DND-41 (cell line): ENCODE results near the gene AURKB.
"Not testable (repeated sequence)": the region's sequence is repeated elsewhere in the genome, so short reads cannot be mapped to it uniquely, and the experiment has no call there.

Experiments used
- ATAC-seq: fragments of 200-7000 bp; cut with Tn5 transposase; 3 replicates; pipeline ENCODE4 v1.9.1; 2021; ENCODE audit warnings: low read depth; ENCODE audit not compliant: insufficient read depth
- DNase-seq: peaks from one replicate; pipeline ENCODE4 v3.0.0-alpha.2; 2020
- H2AFZ ChIP-seq: 2 replicates; pipeline ENCODE4 v1.6.0; 2012; ENCODE audit warnings: low read depth, low read length
- H3K27ac ChIP-seq: 2 replicates; pipeline ENCODE4 v1.5.1; 2012; ENCODE audit warnings: low read length, inconsistent platforms
- H3K27me3 ChIP-seq: fragments of 200-600 bp; sonication (generic); 2 replicates; pipeline ENCODE4 v1.6.0; 2012; ENCODE audit warnings: low read length, mild to moderate bottlenecking, inconsistent platforms; ENCODE audit not compliant: insufficient read depth, poor library complexity
- H3K36me3 ChIP-seq: 2 replicates; pipeline ENCODE4 v1.5.1; 2012; ENCODE audit warnings: low read length, inconsistent platforms; ENCODE audit not compliant: insufficient read depth
- H3K4me1 ChIP-seq: 2 replicates; pipeline ENCODE4 v1.5.1; 2012; ENCODE audit warnings: mild to moderate bottlenecking, low read length; ENCODE audit not compliant: insufficient read depth
- H3K4me2 ChIP-seq: 2 replicates; pipeline ENCODE4 v1.6.0; 2012; ENCODE audit warnings: mild to moderate bottlenecking, moderate library complexity, low read length, inconsistent platforms; ENCODE audit not compliant: insufficient read depth
- H3K4me3 ChIP-seq, 2 experiments: fragments of 200-600 bp in 1 of 2; shearing (Covaris generic) in 1 of 2; 2 replicates each; pipeline ENCODE4 v1.5.1; 2012 to 2016; ENCODE audit warnings: inconsistent platforms in 2 of 2, low read length in 2 of 2, mild to moderate bottlenecking in 2 of 2, low read depth in 1 of 2, moderate library complexity in 1 of 2
- H3K79me2 ChIP-seq: 2 replicates; pipeline ENCODE4 v1.6.0; 2012; ENCODE audit warnings: low read length, inconsistent platforms; ENCODE audit not compliant: insufficient read depth
- H3K9ac ChIP-seq: 2 replicates; pipeline ENCODE4 v1.6.0; 2012; ENCODE audit warnings: low read depth, mild to moderate bottlenecking, inconsistent platforms, low read length, moderate library complexity
- H3K9me3 ChIP-seq: 2 replicates; pipeline ENCODE4 v1.5.1; 2012; ENCODE audit warnings: low read length, moderate library complexity, mild to moderate bottlenecking, inconsistent platforms; ENCODE audit not compliant: insufficient read depth, severe bottlenecking
- H4K20me1 ChIP-seq: 2 replicates; pipeline ENCODE4 v1.6.0; 2012; ENCODE audit warnings: low read length; ENCODE audit not compliant: insufficient read depth
- EZH2 ChIP-seq: IDR thresholded peaks from 3 replicates; pipeline ENCODE4 v1.6.1; 2012; ENCODE audit warnings: borderline replicate concordance, low read depth, mild to moderate bottlenecking, moderate library complexity, low read length, inconsistent platforms; ENCODE audit not compliant: severe bottlenecking
- TF ChIP-seq, protein P1 (sequence below): IDR thresholded peaks from 2 replicates; pipeline ENCODE4 v1.5.1; 2012; ENCODE audit warnings: borderline replicate concordance, low read length, moderate library complexity, mild to moderate bottlenecking; ENCODE audit not compliant: poor library complexity, severe bottlenecking; ENCODE audit errors: extremely low read depth

Gene AURKB

GRCh38 chr17:8175795-8176196 lies 34.6 kb downstream of the AURKB start:
- Histone ChIP-seq H3K27me3 (no peaks in the 10 kb centered on the region), H3K4me1 (peaks cover 54% of the 10 kb centered on the region), H3K79me2 (peaks cover 18% of the 10 kb centered on the region), H3K27ac (peak overlapping the region; percentile 81), H3K4me3 (peak overlapping the region; percentile 40 to 78), H3K9me3 (no peaks in the 10 kb centered on the region), H3K36me3 (no peaks in the 10 kb centered on the region; the same call in 1 of the 2 replicates), H2AFZ (peak overlapping the region; percentile 84), H3K9ac (peak overlapping the region; percentile 74), H3K4me2 (peak overlapping the region; percentile 80), H4K20me1 (no peaks in the 10 kb centered on the region)
- peak; percentile 20 for ATAC-seq
- TF ChIP-seq, protein P1, sequence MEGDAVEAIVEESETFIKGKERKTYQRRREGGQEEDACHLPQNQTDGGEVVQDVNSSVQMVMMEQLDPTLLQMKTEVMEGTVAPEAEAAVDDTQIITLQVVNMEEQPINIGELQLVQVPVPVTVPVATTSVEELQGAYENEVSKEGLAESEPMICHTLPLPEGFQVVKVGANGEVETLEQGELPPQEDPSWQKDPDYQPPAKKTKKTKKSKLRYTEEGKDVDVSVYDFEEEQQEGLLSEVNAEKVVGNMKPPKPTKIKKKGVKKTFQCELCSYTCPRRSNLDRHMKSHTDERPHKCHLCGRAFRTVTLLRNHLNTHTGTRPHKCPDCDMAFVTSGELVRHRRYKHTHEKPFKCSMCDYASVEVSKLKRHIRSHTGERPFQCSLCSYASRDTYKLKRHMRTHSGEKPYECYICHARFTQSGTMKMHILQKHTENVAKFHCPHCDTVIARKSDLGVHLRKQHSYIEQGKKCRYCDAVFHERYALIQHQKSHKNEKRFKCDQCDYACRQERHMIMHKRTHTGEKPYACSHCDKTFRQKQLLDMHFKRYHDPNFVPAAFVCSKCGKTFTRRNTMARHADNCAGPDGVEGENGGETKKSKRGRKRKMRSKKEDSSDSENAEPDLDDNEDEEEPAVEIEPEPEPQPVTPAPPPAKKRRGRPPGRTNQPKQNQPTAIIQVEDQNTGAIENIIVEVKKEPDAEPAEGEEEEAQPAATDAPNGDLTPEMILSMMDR, result no peak
- no peak for TF ChIP-seq EZH2
- DNase-seq, result peak; percentile 30

GRCh38 chr17:8173871-8174322 lies 36.5 kb downstream of the AURKB start:
- ATAC-seq (no peak), DNase-seq (no peak)
- H3K27ac ChIP-seq, result peak overlapping the region; percentile 96
- no peaks in the 10 kb centered on the region for H3K9me3 ChIP-seq
- TF ChIP-seq EZH2, result no peak
- TF ChIP-seq, protein P1, result no peak
- H3K4me1 ChIP-seq, result peaks cover 54% of the 10 kb centered on the region
- no peaks in the 10 kb centered on the region; the same call in 1 of the 2 replicates for H3K36me3 ChIP-seq
- peak overlapping the region; percentile 54 for H2AFZ ChIP-seq
- peak overlapping the region; percentile 80 for H3K4me2 ChIP-seq
- H4K20me1 ChIP-seq, result no peaks in the 10 kb centered on the region
- peak overlapping the region; percentile 21 to 52; a peak in 3 of 4 replicates for H3K4me3 ChIP-seq
- peaks cover 18% of the 10 kb centered on the region for H3K79me2 ChIP-seq
- no peaks in the 10 kb centered on the region for H3K27me3 ChIP-seq
- peak overlapping the region; percentile 74 for H3K9ac ChIP-seq

GRCh38 chr17:8173056-8173870 lies 37.1 kb downstream of the AURKB start:
- ATAC-seq (peak; percentile 82), DNase-seq (peak; percentile 88)
- TF ChIP-seq, protein P1, result no peak
- no peak for TF ChIP-seq EZH2
- Histone ChIP-seq H3K27ac (peak overlapping the region; percentile 96), H3K4me1 (peaks cover 54% of the 10 kb centered on the region), H3K9me3 (no peaks in the 10 kb centered on the region), H2AFZ (peak overlapping the region; percentile 54), H3K27me3 (no peaks in the 10 kb centered on the region), H3K9ac (peak overlapping the region; percentile 74), H3K4me3 (peak overlapping the region; percentile 21 to 52; a peak in 3 of 4 replicates), H3K36me3 (no peaks in the 10 kb centered on the region; the same call in 1 of the 2 replicates), H3K4me2 (peak overlapping the region; percentile 80), H3K79me2 (peaks cover 18% of the 10 kb centered on the region), H4K20me1 (no peaks in the 10 kb centered on the region)

DNA sequence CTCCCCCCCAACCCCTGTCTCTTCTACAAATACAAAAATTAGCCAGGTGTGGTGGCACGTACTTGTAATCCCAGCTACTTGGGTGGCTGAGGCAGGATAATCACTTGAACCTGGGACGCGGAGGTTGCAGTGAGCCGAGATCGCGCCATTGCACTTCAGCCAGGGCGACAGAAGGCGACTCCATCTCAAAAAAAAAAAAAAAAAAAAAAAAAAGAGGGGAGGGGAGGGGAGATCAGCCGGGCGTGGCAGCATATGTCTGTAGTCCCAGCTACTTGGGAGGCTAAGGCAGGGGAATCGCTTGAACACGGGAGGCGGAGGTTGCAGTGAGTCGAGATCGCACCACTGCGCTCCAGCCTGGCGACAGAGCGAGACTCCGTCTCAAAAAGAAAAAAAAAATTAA lies 40.2 kb downstream of the AURKB start:
- H3K79me2 ChIP-seq, H3K9ac ChIP-seq, H3K36me3 ChIP-seq, H3K27ac ChIP-seq, H3K4me3 ChIP-seq, H3K27me3 ChIP-seq, H3K9me3 ChIP-seq, ATAC-seq, H3K4me2 ChIP-seq, H2AFZ ChIP-seq, H4K20me1 ChIP-seq, DNase-seq: not testable (repeated sequence)
- H3K4me1 ChIP-seq, result peaks cover 34% of the 10 kb centered on the region
